Activated naive CD8-positive, alpha-beta T cell treated with anti-CD3 and anti-CD28 coated beads, Interleukin-2, amount 10 ng/mL, durations not matched to agents 7 days and 5 days (primary cell): ENCODE results near the gene PDE7B. TPM values are rescaled to one million over a fixed set of nuclear protein-coding genes. Genes with fewer than 3 reads are reported as not detected.

Experiments
- ATAC-seq: fragments of 150-1000 bp; cut with Tn5 transposase; one replicate; pipeline ENCODE4 v1.10.0; 2021; ENCODE audit warnings: low read depth, moderate library complexity
- POLR2A ChIA-PET: fragments of 350-600 bp; sonication (Branson Sonifier 250); formaldehyde crosslinking; loops from one replicate; lab custom pipeline; 2021; ENCODE audit warnings: antibody characterized with exemption; lab: Charles Lee
- DNase-seq: peaks from one replicate; pipeline ENCODE4 v3.0.0; 2021
- H3K27ac Mint-ChIP-seq: one replicate; pipeline ENCODE4 v1.8.0; 2022; ENCODE audit warnings: mild to moderate bottlenecking, mixed read lengths
- H3K27me3 Mint-ChIP-seq: one replicate; pipeline ENCODE4 v1.8.0; 2022; ENCODE audit warnings: mild to moderate bottlenecking, moderate library complexity, mixed read lengths
- H3K36me3 Mint-ChIP-seq: one replicate; pipeline ENCODE4 v1.8.0; 2021; ENCODE audit warnings: mild to moderate bottlenecking, mixed read lengths
- H3K4me1 Mint-ChIP-seq: one replicate; pipeline ENCODE4 v1.8.0; 2021; ENCODE audit warnings: mixed read lengths
- H3K4me3 Mint-ChIP-seq: one replicate; pipeline ENCODE4 v1.8.0; 2022; ENCODE audit warnings: mild to moderate bottlenecking, moderate library complexity, mixed read lengths
- H3K9me3 Mint-ChIP-seq: one replicate; pipeline ENCODE4 v1.8.0; 2021; ENCODE audit warnings: mixed read lengths
- total RNA-seq, 2 experiments: library from RNA; stranded (reverse); gene quantifications; one replicate each; pipeline ENCODE4 v1.2.3, GENCODE V29; 2021

Gene PDE7B
- total RNA-seq, 2 experiments from 2014 or later, result 0.14 to 0.42 TPM

DNA sequence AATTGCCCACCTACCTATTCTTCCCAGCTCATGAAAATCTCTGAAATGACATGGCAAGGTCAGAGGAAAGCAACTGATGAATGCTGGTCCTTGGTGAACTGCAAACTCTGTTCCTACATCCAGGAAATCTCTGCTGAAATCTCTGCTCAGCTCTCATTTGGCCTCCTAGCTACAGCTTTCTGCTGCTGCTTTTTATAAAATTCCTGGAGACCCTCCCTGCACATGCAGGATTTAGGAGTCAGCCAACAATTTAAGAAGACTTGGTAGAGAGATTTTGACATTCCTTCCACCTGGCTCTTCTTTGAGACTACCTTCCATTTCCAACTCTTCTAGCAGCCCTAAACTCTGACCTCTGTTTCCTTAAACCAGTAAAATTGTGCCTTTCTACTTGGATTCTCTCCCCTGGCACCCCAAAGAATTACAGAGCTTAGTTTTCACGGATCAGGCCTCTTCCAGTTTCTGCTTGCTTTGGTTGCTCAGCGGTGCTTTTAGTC is 55.5 kb downstream of the PDE7B start:
- no peaks in the 10 kb centered on the region for H3K27me3 Mint-ChIP-seq

DNA sequence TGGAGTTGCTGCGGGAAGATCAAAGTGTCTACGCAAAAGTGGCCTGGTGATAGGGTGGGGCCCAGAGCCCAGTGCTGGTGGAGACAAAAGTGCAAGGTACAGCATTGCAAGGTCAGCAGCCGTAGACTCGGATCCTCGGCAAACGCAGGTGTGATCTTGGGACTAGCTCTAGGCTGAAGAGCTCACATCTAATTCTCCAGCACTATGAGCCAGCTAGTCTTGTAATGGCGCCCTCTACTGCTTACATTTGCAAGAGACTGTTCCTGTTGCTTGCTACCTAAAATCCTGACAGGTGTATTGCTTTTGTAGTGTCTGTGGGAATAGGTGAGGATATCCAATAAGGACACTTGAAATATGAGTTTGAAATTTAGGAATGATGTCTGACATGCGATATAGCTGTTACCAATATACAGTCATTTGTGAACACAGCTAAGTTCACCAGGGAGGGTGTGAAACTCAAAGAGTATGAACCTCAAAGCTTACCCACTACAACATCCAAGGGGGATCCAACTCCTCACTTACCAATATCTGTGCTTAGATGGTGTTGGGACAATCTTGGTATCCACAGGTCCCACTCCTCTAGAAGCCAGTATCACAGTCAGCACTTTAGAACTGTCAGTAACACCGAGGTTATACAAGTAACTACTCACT is 58.4 kb downstream of the PDE7B start:
- ATAC-seq (peak; percentile 94), DNase-seq (peak; percentile 35)
- Mint-ChIP-seq H3K27ac (no peak overlapping the region), H3K4me1 (peaks cover 2% of the 10 kb centered on the region), H3K27me3 (no peaks in the 10 kb centered on the region), H3K4me3 (no peak overlapping the region), H3K36me3 (no peaks in the 10 kb centered on the region), H3K9me3 (no peaks in the 10 kb centered on the region)
- POLR2A ChIA-PET, result no interaction called here

More for the DNA sequence above, 55.5 kb downstream of the PDE7B start:
- POLR2A ChIA-PET, result no interaction called here
- ATAC-seq (no peak), DNase-seq (no peak)
- no peak overlapping the region for H3K4me3 Mint-ChIP-seq
- no peaks in the 10 kb centered on the region for H3K9me3 Mint-ChIP-seq
- peaks cover 2% of the 10 kb centered on the region for H3K4me1 Mint-ChIP-seq
- no peaks in the 10 kb centered on the region for H3K36me3 Mint-ChIP-seq
- no peak overlapping the region for H3K27ac Mint-ChIP-seq

DNA sequence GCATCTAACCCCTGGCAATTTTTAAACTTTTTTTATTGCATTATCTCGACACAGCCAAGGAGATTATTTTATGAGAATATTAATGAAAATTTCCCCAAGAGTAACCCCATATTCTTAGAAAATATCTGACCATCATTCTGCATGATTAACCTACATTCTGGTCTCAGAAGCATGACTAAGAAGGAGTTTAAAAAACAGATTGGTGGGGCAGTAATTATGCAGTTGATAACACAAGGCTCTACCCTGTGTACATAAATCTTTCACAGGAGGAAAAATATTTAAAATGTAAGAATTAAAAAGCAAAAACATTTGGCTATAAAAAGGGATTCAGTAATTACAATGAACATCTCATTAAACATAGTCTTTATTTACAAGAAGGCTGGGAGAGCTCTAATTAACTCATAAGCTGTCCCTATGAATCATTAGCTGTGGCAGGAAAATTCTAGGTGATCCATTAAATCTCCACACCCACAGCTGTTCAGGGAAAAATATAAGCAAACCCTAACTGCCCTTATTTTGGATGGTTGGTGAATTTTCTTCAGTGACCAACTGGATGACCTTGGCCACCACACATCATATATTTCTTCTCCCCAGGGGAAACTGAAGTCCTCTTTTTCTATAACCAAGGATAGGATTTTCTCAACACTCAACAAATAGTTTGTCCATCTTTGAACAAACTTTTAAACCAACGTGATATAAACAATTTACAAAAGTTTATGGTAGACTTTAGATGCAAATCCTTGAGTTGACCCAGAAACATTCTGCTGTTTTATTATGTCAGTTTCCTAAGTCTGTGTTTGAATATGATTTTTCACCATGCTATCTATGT is 59.5 kb downstream of the PDE7B start:
- Mint-ChIP-seq H3K9me3 (no peaks in the 10 kb centered on the region), H3K27me3 (no peaks in the 10 kb centered on the region), H3K4me1 (peaks cover 2% of the 10 kb centered on the region), H3K27ac (no peak overlapping the region), H3K4me3 (no peak overlapping the region), H3K36me3 (no peaks in the 10 kb centered on the region)
- DNase-seq, result no peak
- no peak for ATAC-seq
- POLR2A ChIA-PET, result no interaction called here

DNA sequence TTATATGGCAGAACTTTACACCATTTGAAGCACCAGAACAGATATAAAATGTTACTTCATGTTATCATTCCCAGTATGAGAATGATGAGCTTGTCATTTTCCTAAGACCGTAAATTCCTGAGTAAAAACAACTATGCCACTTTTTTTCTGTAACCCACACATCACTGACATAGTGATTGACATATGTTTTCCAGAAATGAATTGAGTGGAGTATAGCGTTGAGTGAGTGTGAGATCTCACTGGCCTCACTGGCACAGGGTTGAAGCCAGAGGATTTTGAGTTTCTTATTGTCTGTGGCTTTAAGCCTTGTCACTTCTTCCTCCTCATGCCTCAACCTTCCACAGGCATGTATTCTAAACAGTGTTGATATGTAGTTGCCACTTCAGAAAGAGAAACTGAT is 62.3 kb downstream of the PDE7B start:
- Mint-ChIP-seq H3K9me3 (no peaks in the 10 kb centered on the region), H3K4me3 (no peak overlapping the region), H3K4me1 (peaks cover 2% of the 10 kb centered on the region), H3K36me3 (no peaks in the 10 kb centered on the region), H3K27ac (no peak overlapping the region), H3K27me3 (peaks cover 2% of the 10 kb centered on the region)
- DNase-seq (no peak), ATAC-seq (no peak)
- POLR2A ChIA-PET, result no interaction called here

DNA sequence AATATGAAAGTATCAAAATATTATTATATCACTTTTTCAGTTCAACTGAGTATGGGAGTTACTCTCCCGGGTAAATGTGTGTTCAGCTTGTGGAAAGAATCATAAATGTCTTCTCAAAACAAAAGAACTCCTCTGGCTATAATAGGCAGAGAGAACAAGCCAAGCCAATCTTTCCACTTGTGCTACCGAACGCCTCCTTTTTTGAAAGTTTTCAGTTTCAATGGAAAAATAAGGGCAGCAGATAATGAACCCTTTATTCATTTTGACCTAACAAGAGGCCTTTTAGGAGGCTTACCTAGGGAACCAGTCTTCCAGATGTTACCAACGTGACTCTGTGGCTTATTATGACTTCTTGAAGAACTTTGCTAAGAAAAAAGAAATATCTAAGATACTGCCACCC is 67.5 kb downstream of the PDE7B start:
- H3K27me3 Mint-ChIP-seq, result peaks cover 2% of the 10 kb centered on the region
- no peak for DNase-seq
- H3K27ac Mint-ChIP-seq, result no peak overlapping the region
- H3K36me3 Mint-ChIP-seq, result no peaks in the 10 kb centered on the region
- no peak for ATAC-seq
- no peaks in the 10 kb centered on the region for H3K4me1 Mint-ChIP-seq
- no peaks in the 10 kb centered on the region for H3K9me3 Mint-ChIP-seq
- POLR2A ChIA-PET, result no interaction called here
- H3K4me3 Mint-ChIP-seq, result no peak overlapping the region

DNA sequence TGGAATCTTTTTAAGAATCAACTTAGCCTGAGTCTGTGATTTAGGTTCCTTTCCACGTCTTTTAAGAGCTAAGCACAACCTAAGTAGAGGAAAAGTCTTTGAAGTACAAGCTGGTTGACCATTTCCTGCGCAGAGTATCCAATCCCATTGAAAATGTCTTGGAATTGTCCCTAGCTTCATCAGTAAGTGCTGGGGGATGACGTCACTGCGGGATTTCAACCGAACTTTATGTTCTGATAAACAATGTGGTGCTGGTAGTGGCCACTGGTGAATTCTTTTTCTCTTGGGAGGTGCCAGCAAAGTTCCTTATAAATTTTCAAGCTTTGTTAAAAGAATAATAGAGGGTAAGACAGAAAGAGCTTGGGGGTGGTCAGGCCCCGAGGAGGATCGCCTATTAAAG is 69.2 kb downstream of the PDE7B start:
- Mint-ChIP-seq H3K4me1 (no peaks in the 10 kb centered on the region), H3K27ac (no peak overlapping the region), H3K4me3 (no peak overlapping the region), H3K9me3 (no peaks in the 10 kb centered on the region), H3K27me3 (peaks cover 2% of the 10 kb centered on the region), H3K36me3 (no peaks in the 10 kb centered on the region)
- ATAC-seq (no peak), DNase-seq (no peak)
- POLR2A ChIA-PET, result no interaction called here

DNA sequence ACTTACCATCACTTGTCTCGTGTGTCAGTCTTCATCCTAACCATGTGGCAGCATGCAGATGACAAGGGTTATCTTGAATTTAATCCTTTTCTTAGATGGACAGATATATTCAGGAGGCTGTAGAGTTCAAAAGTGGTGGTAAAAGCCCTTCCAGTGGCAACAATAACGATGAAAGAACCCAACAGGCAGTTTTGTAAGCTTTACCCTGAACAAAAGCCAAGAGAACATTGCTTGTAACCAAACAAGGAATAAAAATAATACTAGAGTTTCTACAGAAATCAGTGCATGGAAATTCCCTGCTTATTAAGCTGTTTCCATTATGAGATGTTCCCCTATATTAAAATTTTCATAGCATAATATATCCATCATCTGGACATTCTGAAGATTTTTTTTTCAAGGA is 69.7 kb downstream of the PDE7B start:
- Mint-ChIP-seq H3K4me3 (no peak overlapping the region), H3K27ac (no peak overlapping the region), H3K4me1 (no peaks in the 10 kb centered on the region), H3K36me3 (no peaks in the 10 kb centered on the region), H3K9me3 (no peaks in the 10 kb centered on the region), H3K27me3 (peaks cover 2% of the 10 kb centered on the region)
- ATAC-seq (no peak), DNase-seq (no peak)
- POLR2A ChIA-PET, result no interaction called here

DNA sequence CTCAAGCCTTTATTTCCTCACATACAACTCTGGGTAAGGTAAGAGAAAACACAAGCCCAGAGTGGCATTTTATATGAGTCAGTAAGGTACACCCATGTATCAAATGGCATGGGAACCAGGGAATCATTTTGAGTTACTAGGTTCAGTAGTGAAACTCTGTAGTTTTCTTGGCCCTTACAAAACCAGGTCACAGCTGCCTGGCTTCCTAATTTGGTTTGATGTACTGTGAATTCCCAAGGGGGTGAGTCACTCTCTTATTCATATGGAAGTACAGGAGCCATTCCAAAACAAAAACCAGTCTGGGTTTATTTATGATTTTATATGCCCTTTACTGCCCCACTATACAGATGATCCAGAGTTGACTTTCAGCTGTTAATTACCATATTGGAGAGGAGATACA is 70.7 kb downstream of the PDE7B start:
- Mint-ChIP-seq H3K36me3 (no peaks in the 10 kb centered on the region), H3K27ac (no peak overlapping the region)
- no peak for ATAC-seq

DNA sequence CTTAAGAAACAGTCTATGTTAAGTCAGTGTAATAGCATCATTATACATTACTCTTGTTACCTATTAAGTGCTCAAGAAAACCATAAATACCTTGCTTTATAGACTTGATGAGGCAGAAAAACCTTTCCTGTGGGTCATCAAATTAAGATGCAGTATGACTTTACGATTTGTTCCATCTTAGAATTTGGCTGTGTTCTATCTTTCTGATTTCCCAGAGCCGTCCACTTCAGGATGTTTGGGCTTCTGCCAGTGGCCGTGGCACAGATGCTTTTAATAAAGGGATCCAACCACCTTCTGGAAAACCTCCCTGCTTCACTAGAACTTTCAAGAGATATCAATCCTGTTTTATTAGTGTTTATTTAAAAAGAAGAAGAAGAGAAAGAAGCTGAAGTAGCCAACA is 71.2 kb downstream of the PDE7B start:
- DNase-seq (no peak), ATAC-seq (no peak)
- Mint-ChIP-seq H3K4me1 (no peaks in the 10 kb centered on the region), H3K4me3 (no peak overlapping the region), H3K9me3 (no peaks in the 10 kb centered on the region), H3K27me3 (peaks cover 2% of the 10 kb centered on the region), H3K27ac (no peak overlapping the region), H3K36me3 (no peaks in the 10 kb centered on the region)
- POLR2A ChIA-PET, result no interaction called here

More for the DNA sequence above, 70.7 kb downstream of the PDE7B start:
- DNase-seq, result no peak
- POLR2A ChIA-PET, result no interaction called here
- H3K9me3 Mint-ChIP-seq, result no peaks in the 10 kb centered on the region
- no peak overlapping the region for H3K4me3 Mint-ChIP-seq
- peaks cover 2% of the 10 kb centered on the region for H3K27me3 Mint-ChIP-seq
- no peaks in the 10 kb centered on the region for H3K4me1 Mint-ChIP-seq

DNA sequence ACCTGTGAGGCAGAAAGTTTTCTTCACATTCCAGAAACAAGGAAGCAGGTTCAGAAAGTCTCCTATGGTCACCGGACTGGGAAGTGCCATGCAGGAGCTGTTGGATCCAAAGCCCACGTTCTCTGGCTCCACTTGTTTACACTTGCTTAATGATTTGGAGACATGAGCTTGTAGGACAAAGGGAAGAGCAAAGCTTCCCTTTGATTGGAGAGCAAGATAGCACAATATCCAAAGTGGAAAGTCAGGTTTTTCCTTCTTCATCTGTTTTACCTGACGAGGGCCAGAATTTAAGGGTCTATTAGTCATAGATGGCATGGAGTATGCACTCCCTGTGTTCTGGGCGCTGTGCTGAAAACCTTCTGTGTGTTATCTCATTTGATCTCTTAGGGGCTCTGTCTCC is 81.2 kb downstream of the PDE7B start:
- H3K4me3 Mint-ChIP-seq, result no peak overlapping the region
- POLR2A ChIA-PET, result no interaction called here
- no peak for DNase-seq
- peaks cover 6% of the 10 kb centered on the region for H3K9me3 Mint-ChIP-seq
- no peaks in the 10 kb centered on the region for H3K27me3 Mint-ChIP-seq
- H3K4me1 Mint-ChIP-seq, result no peaks in the 10 kb centered on the region
- ATAC-seq, result no peak
- peaks cover 3% of the 10 kb centered on the region for H3K36me3 Mint-ChIP-seq
- H3K27ac Mint-ChIP-seq, result no peak overlapping the region

DNA sequence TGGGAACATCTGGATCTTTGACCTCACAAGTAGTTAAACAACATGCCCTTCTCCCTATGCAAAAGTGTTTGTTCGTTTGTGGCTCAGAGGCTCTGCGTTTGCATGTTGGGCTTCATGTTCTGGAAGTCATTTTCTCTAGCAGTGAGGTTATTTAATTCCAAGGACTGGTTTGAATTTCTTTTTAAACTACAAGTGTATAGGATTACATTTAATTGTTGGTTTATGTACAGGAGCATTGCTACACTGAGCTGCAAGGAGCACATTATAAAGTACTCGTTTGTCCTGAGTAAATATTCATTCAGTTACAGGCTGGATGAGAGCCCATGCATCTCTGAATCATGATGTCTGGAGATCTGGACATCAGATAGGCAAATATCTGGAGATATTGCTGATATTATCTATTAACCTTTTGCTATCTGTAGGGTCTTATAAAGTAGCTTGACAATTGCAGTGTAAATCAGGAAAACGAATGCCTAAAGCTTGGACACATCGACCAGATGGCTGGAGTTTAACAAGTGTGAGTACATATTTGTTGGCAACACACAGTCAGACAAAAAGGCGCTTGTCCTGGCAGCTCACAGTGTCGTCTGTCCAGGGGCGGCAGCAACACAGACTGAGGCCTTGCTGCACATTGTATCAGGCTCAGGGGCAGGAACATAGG is 84.6 kb downstream of the PDE7B start:
- ATAC-seq, result no peak
- Mint-ChIP-seq H3K4me1 (no peaks in the 10 kb centered on the region), H3K27me3 (no peaks in the 10 kb centered on the region), H3K4me3 (no peak overlapping the region), H3K27ac (no peak overlapping the region), H3K9me3 (peaks cover 2% of the 10 kb centered on the region), H3K36me3 (no peaks in the 10 kb centered on the region)
- POLR2A ChIA-PET, result no interaction called here
- DNase-seq, result no peak

DNA sequence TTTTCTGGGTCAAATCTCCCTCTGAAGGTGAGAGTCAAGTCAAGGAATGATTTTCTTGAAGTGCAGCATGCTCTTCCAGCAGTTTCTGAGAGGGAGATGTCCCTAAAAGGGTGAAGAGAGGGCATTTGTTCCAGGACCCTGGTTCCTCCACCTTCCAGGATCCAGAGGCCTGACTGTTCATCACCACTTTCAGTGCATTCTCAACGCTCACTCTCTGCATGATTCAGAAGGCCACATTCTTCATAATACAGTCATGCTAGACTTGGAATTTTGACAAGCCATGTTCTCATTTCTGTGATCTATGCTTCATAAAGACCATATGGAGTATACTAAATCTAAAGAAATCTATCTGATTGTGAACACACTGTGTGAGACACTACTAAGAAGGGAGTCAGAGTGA is 85.1 kb downstream of the PDE7B start:
- no peak for DNase-seq

DNA sequence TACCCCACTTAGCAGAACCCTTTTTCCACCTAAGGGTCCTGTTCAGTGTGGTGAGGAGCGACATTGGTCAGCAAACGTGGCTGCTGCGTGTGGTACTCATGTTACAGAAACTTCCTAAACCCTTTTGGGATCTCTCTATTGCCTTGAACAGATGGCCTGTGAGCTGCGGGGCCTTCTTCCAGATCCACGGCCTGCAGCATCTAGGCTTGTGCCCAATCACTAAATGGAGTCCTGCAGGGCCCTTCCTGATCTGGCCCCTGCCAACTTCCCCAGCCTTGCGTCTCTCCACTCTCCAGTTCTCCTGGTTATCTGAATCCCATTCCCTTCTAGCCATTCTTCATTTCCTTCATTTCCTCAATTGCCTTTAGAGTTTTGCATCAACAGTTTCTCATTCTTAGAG is 85.6 kb downstream of the PDE7B start:
- H3K27me3 Mint-ChIP-seq, result no peaks in the 10 kb centered on the region
- POLR2A ChIA-PET, result no interaction called here
- H3K4me3 Mint-ChIP-seq, result no peak overlapping the region

More for the DNA sequence above, 85.1 kb downstream of the PDE7B start:
- no peaks in the 10 kb centered on the region for H3K4me1 Mint-ChIP-seq
- no peak overlapping the region for H3K4me3 Mint-ChIP-seq
- no peaks in the 10 kb centered on the region for H3K27me3 Mint-ChIP-seq
- no peak overlapping the region for H3K27ac Mint-ChIP-seq
- no peaks in the 10 kb centered on the region for H3K36me3 Mint-ChIP-seq
- no peak for ATAC-seq
- POLR2A ChIA-PET, result no interaction called here
- peaks cover under 1% of the 10 kb centered on the region for H3K9me3 Mint-ChIP-seq

More for the DNA sequence above, 85.6 kb downstream of the PDE7B start:
- Mint-ChIP-seq H3K36me3 (no peaks in the 10 kb centered on the region), H3K4me1 (no peaks in the 10 kb centered on the region), H3K27ac (no peak overlapping the region), H3K9me3 (no peaks in the 10 kb centered on the region)
- DNase-seq, result no peak
- no peak for ATAC-seq
